ENCODE results near the gene KLK4.

DNA sequence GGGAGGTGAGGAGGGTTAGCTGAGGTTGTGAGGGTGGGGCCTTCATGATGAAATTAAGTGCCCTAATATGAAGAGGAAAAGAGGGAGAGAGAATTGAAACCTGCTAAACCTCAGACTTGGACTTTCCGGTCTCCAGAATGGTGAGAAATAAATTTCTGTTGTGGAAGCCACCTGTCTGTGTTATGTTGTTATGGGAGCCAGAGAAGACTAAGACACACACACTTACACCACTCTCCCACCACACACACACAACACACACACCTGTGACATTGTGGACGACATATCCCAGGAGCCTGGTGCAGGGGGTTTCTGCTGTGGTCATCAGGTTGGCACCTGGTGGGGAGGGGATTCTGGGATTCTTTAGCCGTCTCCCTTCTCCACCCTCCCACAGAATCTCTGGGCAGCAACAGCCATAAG is 14.0 kb downstream of the KLK4 start:
- TF ChIP-seq CTCF (IDR thresholded peaks at IDR 0.05) (no peak), POLR2A (IDR thresholded peaks at IDR 0.05) (no peak)

All from heart left ventricle (tissue), 13 donors.